Colon (tissue), 2 donors: ENCODE measurements around the gene FAF1.
"Not testable (repeated sequence)": the region's sequence is repeated elsewhere in the genome, so short reads cannot be mapped to it uniquely, and the experiment has no call there.

Experiments used
- FAIRE-seq: peaks from 2 replicates; lab custom pipeline; 2012; peaks lifted over from hg19 to GRCh38; lab: Jason Lieb, UNC
- donor health status: control.
- donor health status: control.

FAF1 gene

DNA sequence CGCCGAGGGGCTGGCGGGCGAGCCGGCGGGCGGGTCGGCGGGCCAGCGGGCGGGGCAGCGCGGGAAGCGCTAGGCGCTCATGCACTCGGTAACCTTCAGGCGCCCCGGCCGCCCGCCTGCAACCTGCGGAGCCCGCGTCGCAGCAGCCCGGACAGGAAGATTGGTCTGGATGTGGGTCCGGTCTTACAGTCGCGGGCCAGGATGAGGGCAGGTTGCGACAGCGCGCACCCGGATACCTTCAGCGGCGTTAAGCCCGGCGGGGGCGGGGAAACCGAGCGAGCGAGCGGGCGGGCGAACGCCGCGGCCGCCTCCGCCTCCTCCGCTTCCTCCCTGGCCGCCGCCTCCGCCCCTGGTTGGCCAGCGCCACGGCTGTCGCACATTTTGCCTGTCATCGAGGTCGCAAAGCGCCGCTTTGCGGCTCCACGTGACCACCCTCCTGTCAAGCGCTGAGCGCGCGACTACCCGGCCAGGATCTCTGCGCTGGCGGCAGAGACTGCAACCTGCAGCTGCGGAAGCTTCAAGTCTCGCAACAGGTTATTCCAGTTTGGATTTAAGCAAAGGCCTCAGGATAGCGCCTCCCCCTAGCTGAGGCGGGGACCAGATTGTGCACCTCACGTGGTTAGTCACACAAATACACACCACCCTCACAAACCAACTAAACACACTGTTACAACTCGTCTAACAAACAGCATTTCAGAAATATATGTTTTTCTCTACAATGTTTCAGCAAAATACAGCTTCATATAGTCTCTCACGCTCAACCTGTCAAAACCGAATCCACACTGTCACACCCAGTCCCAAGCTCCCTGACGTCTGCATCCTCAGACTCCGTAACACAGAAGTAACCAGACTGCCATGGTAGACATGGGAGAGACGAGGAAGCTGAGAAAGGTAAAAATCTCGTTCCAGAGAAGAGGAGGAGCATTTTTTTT is at the start of gene FAF1:
Gene FAF1 (minus strand): TSS at position 355 of the 932 bp plus-strand sequence. CDS start 456 bp downstream, outside the sequence.
- FAIRE-seq: no peak

DNA sequence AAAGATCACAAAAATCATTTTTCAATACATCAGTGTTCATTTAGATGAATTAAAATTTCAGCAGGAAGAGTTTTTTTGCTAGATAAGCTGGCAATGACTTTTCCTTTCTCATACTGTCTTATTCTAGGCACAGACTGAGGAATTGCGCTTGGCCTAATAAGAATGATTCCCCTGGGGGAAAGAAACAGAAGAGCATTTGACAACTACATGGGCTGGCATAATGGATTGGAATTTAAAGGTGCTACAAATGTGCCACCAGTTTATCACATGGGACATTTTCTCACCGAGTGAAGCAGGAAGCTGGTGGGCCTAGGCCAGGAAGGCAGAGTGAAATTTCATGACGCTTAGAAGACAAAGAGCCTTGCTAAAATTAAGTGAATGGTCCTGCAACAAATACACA is 49.3 kb upstream of the FAF1 start:
- FAIRE-seq: no peak

DNA sequence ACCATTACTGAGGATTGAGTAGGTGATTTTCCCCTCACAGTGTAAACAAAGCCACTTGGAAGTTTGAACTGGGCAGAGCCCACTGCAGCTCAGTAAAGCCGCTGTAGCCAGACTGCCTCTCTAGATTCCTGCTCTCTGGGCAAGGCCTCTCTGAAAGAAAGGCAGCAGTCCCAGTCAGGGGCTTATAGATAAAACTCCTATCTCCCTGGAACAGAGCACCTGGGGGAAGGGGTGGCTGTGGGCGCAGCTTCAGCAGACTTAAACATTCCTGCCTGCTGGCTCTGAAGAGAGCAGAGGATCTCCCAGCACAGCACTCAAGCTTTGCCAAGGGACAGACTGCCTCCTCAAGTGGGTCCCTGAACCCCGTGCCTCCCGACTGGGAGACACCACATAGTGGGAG is 45.5 kb upstream of the FAF1 start:
- FAIRE-seq: not testable (repeated sequence)

DNA sequence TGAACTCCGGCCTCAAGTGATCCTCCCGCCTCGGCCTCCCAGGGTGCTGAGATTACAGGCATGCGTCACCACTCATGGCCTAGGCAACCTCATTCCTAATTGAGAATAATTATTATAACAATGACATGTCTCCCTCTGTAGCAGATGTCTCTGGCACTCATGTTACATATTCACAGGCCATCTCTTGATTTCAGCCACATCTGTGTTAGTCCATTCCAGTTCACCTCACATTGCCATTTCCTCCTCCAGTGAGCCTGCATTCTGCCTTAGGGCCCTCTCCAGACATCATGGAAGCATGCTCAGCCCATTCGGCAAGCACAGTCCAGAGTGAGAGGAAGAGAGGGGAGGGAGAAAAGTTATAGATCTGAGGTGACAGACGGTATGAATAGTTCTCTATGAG is 42.4 kb upstream of the FAF1 start:
- FAIRE-seq: no peak

DNA sequence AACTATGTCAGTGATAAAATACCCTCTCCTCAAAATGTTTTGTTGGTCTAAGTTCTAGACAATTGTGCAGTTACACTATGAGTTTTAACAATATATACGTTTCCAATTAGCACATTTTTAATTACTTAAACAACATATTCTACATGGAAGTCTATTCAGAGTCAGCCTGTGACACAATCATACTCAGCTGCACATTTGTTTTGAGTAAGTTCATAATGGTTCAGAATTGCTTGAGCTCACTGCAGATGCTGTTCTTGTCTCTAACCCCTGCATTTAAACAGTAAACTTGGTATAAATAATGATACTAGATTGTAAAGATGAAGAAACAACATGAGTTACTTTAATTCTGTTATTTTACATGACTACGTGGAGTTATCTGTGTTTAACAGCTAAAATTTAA is 40.6 kb upstream of the FAF1 start:
- no peak for FAIRE-seq

DNA sequence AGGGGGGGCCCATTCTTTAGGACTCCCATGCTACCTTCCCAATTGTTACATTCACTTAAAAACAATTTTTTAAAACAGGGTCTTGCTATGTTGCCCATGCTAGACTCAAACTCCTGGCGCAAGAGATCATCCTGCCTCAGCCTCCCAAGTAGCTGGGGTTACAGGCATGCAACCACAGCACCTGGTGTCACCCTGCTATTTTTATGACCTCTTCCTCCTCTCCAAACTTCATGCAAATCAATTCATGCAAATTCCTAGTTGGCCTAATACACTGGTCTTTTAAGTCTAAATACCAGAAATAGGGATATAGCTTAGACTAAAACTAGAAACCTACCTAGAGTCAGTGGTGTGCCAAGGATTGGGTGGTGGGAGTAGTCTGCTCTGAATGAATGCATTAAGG is 40.1 kb upstream of the FAF1 start:
- FAIRE-seq: no peak

DNA sequence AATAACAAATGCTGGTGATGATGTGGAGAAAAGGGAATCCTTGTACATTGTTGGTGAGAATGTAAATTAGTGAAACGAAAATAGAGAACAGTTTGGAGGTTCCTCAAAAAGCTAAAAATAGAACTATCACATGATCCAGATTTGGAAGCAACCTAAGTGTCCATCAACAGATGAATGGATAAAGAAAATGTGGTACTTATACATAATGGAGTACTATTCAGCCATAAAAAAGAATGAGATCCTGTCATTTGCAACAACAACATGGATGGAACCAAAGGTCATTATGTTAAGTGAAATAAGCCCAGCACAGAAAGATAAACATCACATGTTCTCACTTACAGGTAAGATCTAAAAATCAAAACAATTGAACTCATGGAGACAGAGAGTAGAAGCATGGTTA is 39.3 kb upstream of the FAF1 start:
- not testable (repeated sequence) for FAIRE-seq

DNA sequence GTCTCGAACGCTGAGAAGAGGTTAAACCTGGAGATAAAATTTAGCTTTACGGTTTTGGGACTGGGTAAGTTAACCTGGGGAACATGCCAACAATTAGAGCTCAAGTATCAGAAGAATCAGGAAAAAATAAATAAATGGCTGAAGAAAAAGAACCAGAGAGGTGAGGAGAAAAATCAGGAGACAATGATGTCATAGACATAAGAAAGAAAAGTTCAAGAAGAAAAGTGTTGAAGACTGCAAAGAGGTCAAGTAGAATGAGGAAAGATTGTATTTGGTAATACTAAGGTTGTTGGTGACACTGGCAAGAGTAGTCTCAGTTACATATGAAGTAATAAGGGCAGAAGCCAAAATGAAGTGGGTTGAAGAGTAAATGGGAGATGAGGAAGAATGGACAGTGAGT is 36.0 kb upstream of the FAF1 start:
- no peak for FAIRE-seq

DNA sequence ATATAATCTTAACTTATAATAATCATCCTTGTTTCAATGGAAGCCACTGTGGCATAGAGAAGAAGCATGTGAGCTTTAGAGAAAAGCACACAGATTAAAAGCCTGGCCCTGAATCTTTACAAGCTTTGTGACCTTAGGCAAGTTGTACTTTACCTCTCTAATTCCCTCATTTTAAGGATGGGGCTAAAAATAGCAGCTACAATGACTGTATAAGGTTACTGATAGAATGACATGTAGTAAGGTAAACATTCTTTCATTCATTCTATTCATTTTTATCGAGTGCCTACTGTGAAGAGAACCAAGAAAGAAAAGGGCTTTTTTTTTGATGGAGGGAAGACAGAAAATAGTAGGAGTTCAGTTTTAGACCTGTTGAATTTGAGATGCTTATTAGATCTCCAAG is 35.6 kb upstream of the FAF1 start:
- no peak for FAIRE-seq

DNA sequence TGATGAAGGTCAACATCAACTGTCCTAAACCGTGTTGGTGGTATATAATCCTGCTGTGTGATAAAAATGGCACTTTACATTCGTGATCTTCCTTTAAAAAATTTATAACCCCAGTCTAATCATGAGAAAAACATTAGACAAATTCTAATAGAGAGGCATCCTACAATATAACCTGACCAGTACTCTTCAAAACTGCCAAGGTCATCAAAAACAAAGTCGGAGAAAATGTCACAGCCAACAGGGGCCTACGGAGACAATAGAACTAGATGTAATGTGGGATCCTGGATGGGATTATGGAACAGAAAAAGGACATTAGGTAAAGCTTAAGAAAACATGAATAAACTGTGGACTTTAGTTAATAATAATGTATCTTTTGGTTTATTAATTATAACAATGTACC is 34.9 kb upstream of the FAF1 start:
- FAIRE-seq: no peak

DNA sequence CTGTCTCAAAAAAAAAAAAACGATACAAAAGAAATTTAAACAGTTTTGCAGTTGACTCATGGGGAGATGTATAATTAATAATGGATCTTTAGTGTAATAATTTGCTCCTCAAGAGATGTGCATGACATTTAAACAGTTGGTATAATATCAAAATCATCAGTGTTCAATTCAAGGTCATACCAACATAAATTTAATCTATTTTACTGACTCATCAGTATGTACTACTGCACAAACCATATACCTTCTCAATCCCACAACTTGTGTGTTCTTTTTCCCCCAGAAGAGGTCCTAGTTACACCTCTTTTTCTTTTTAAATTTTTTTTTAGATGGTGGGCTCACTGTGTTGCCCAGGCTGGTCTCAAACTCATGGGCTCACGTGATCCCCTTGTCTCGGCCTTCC is 33.6 kb upstream of the FAF1 start:
- FAIRE-seq: no peak

DNA sequence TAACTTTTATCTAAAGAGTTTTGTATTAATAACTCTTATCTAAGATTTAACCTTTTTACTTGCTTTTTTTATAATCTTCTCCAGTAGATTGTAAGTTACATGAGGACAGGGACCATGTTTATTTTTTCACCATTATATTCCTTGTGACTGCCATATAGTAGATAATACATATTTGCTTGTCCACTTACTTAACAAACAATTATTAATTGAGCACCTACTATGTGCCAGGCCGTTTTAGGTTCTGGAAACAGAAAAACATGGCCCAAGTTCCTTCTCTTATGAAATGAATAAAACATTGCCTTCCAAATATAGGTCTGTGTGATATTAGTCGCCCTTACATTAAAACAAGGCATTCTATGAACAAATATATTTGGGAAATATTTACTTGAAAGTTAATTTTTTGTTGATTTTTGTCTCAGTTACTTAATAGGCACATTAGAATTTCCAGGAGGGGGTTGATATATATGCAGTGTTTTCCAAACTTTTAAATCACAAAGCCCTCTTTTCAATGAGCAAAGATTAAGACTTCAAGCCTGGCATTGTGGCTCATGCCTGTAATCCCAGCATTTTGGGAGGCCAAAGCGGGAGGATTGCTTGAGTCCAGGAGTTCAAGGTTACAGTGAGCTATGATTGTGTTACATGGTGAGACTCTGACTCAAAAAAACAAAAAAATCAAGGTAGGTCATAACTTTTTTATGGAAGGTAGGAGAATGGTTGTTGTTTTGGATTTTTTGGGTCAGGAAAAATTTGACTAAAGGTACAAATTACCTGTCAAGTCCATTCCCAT is 32.7 kb upstream of the FAF1 start:
- FAIRE-seq: no peak

DNA sequence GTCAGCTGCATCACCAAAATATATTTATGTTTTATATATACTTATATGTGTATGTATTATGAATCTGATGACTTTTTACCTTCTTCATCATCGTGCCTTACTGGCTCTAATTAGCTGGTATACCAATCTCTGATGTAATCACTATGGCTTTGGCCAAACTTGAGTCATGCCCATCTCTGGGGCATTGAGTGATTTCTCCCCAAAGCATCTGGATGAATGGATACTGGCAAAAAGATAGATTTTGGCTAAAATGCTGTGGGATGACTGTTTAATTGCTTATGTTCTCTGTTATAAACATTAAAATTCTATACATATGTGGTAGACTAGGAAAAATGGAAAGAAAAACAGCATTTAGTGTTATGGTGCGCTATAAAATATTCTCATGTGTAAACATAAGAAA is 29.6 kb upstream of the FAF1 start:
- no peak for FAIRE-seq

DNA sequence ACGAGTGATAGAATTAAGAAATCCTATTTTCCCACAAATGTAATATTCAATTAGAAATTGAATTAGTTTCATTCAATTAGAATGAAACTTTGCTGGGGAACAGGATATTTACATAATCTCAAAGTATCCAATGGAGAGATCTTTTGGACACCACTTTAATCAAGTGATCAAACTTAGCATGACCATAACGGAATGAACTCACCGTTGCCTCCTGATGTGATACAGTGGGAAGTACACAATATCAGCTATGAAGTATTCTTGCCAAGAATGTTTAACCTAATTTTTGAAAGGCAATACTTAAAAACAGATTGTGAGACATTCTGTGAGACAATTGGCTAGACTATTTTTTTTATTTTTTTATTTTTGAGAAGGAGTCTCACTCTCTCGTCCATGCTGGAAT is 26.6 kb upstream of the FAF1 start:
- FAIRE-seq: no peak

DNA sequence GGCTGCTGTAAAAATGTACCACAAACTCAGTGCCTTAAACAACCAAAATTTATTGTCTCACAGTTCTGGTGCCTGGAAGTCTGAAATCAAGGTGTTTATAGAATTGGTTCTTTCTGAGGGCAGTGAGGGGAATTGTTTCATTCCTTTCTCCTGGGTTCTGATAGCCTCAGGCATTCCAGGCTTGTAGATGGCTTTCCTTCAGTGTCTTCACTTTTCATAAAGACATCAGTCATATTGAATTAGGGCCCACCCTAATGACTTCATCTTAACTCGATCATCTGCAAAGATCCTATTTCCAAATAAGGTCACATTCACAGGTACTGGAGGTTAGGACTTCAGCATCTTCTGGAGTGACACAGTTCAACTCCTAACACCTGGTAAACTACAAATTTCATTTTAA is 25.0 kb upstream of the FAF1 start:
- no peak for FAIRE-seq

DNA sequence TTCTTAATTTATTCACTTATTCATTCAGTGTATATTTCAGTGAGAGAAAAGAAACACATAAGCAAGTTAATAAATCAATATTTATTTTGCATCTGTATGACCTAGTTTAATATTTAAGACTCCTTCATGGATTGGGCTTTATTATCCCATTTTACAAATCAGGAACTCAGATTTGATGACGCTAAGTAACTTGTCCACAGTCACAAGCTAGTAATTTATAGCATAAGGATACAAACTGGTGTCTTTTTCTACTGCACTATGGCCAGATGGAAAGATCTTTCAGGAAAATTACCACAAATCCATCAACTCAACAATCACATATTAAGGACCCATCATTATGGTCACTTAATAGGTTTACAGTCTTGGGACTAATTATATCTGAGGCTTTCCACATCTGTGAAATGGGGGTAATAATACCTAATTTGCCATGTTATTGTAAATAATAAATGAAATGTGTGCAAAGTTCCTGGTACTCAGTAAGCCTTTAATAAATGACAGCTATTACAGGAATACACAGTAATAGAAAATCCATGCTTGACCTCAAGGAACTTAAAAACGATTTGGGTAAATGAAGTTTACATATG is 23.2 kb upstream of the FAF1 start:
- no peak for FAIRE-seq

DNA sequence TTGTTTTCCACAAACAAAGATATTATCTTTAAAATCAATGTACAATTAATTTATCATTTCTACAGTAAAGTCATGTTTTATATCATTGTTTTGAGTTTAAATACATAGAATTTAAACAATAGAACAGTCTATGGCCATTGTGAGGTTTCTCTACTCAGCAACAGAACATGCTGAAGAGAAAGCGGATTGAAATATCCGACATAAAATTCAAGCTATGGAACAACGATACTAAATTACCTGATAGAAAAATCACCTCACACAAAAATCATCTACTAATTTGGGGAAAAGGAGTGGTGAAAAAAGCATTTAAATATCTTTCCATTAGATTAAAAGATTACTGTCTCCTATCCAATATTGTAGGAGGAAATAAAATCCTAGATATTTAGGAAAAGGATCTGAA is 22.5 kb upstream of the FAF1 start:
- FAIRE-seq: no peak

DNA sequence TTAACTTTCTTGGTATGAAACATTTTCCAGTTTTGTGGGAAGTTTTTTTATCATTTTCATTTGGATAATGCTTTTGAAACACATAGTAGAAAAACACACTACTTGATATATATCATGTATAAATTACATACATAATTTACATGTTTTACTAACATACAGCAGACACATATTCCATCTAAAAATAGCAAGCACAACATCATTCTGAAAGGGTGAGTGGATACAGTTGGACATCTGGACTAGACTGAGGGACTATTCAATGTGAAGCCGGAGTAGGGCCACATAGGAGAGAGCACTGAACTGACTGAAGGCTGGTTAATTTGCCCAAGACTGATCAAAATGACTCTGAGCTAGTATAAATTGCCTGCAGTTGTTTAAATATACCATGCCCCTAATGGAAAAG is 21.7 kb upstream of the FAF1 start:
- FAIRE-seq: no peak

DNA sequence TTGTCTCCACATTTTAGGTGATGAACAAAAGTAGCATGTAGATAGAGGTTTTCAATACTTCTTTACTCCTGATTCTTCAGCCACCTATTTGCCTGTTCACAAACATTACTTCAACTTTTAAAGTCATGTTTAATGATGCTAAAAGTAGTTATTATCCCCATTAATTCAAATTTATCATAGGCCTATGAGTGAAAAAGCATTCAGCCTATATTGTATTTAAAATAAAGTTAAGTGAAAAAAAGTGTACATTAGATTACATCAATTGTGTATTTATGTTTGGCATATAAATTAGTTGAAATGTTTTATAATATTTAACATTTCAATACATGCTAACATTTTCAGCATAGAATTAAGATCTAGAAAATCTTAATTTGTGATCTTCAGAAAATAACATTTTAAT is 20.4 kb upstream of the FAF1 start:
- FAIRE-seq: peak; percentile 41

DNA sequence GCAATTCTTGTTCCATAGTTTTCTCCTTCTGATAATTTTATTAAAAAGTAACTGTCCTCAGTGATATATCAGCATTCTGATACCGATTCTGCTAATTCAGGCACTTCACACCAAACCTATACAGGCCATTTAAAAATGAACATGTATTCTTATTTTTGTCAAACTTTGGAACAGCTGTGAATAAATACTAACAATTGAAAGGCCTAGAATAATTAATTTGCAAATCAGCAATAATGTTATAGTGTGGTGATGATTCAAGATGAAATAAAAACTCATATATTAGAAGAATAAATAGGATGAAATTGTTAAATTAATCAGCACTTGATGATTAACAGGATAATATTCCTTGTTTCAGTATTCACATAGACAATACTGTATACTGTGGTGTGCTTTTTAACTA is 19.9 kb upstream of the FAF1 start:
- no peak for FAIRE-seq

DNA sequence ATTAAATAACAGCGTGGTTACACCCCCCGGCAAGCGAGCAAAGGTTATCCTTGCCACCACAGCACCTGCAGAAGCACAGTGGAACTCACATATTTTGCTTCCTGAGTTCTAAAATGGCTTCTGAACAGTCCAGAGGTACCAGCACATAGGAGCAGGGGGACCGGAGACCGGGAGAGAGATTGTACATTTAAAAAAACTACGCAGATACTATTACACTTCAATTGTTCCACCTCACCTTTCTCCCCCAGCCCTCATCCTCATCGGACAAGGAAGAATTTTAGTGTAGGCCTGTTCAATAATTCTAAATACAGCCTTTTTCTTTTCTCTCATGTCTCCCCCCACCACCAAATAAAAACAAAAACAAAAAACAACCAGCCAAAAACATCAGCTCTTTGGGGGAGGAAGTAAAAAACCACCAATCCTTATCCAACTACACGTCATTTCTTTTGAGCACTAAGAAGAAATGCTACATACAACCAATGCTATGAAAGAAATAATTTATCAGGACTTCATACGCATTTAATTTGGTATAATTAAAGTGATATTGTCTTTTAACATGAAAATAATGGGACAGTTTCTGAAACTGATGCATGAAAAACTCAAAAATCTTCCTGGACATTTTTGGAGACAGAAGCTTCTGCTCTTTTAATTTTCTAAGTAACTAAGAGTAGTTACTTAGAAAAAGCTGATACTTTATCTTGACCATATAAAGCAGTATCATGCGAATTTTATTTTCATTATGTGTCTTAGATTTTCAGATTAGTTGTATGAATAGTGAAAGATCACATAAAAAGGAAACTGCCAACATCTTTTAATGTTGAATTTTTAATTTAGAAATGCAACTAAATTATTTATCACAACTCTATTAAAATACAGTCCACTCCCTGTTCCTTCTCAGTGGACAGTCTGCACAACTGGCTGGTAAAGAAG is 19.1 kb upstream of the FAF1 start:
- no peak for FAIRE-seq
